HCT116 (cell line): ENCODE measurements around the gene PDE9A. TPM values are rescaled to one million over a fixed set of nuclear protein-coding genes. Genes with fewer than 3 reads are reported as not detected.

Experiments
- ATAC-seq: fragments of 200-7000 bp; cut with Tn5 transposase; 2 replicates; pipeline ENCODE4 v1.9.1; 2020; ENCODE audit warnings: mild to moderate bottlenecking, moderate library complexity
- BruUV-seq: library from RNA; stranded (reverse); fragments of 400-500 nt; replicated peaks from 2 replicates; lab custom pipeline; 2021; lab: Mats Ljungman, UMichigan
- CTCF ChIA-PET: fragments of 300-600 bp; sonication (Branson Sonifier 250); formaldehyde crosslinking; loops from one replicate; lab custom pipeline; 2021; ENCODE audit warnings: antibody characterized with exemption; lab: Charles Lee
- POLR2A ChIA-PET: fragments of 300-600, 350-600 bp; sonication (Branson Sonifier 250); formaldehyde crosslinking; loops from one replicate; lab custom pipeline; 2021; ENCODE audit warnings: antibody characterized with exemption; lab: Charles Lee
- RAD21 ChIA-PET, 2 experiments: fragments of 300-600 bp; sonication (Branson Sonifier 250); formaldehyde crosslinking; loops; one replicate each; lab custom pipeline; 2023; ENCODE audit warnings: low total read pairs in 2 of 2; ENCODE audit not compliant: uncharacterized antibody in 2 of 2, unreplicated experiment in 2 of 2, low non-redundant PET in 1 of 2; lab: Charles Lee
- DNase-seq: peaks from one replicate; pipeline ENCODE4 v3.0.0-alpha.2; 2010; ENCODE audit warnings: low read depth, low spot score
- H2AFZ ChIP-seq: fragments of 200-600 bp; shearing (Covaris generic), sonication (generic); 2 replicates; pipeline ENCODE4 v1.6.1; 2017; ENCODE audit warnings: low read depth, mixed run types, mixed read lengths, antibody characterized with exemption, low read length; ENCODE audit not compliant: poor library complexity, severe bottlenecking
- H3K27ac ChIP-seq: 2 replicates; pipeline ENCODE4 v1.5.1; 2012; ENCODE audit warnings: low read depth, low read length
- H3K27me3 ChIP-seq: fragments of 200-600 bp; sonication (generic); 2 replicates; pipeline ENCODE4 v1.6.1; 2016; ENCODE audit warnings: mixed run types, low read length, mixed read lengths; ENCODE audit not compliant: insufficient read depth
- H3K36me3 ChIP-seq, 2 experiments: fragments of 200-500 bp in 1 of 2; fragments of 200-600 bp in 1 of 2; sonication (Bioruptor generic) in 1 of 2; sonication (generic) in 1 of 2; 2 replicates each; pipeline versions ENCODE4 v1.5.1 to v1.6.1; 2014 to 2016; ENCODE audit warnings: low read length in 2 of 2, inconsistent platforms in 1 of 2, mixed read lengths in 1 of 2, mixed run types in 1 of 2; ENCODE audit not compliant: insufficient read depth in 2 of 2, control insufficient read depth in 1 of 2
- H3K4me1 ChIP-seq, 2 experiments: fragments of 200-600 bp in 1 of 2; sonication (generic) in 1 of 2; 2 replicates each; pipeline versions ENCODE4 v1.5.1 to v1.6.1; 2012 to 2017; ENCODE audit warnings: low read length in 2 of 2, inconsistent platforms in 1 of 2, mild to moderate bottlenecking in 1 of 2, mixed read lengths in 1 of 2, mixed run types in 1 of 2, moderate library complexity in 1 of 2; ENCODE audit not compliant: insufficient read depth in 2 of 2, control insufficient read depth in 1 of 2
- H3K4me2 ChIP-seq: fragments of 200-600 bp; sonication (generic); 2 replicates; pipeline ENCODE4 v1.6.1; 2017; ENCODE audit warnings: mixed run types, low read length, mixed read lengths
- H3K4me3 ChIP-seq, 2 experiments: fragments of 200-600 bp in 1 of 2; sonication (generic) in 1 of 2; replicated peaks in 1 of 2; 2 replicates each; pipeline ENCODE4 v1.5.1; 2011 to 2016; ENCODE audit warnings: low read length in 2 of 2, control low read depth in 1 of 2, low read depth in 1 of 2, mild to moderate bottlenecking in 1 of 2, mixed read lengths in 1 of 2, mixed run types in 1 of 2
- H3K79me2 ChIP-seq: fragments of 200-600 bp; sonication (generic); 2 replicates; pipeline ENCODE4 v1.6.1; 2017; ENCODE audit warnings: mild to moderate bottlenecking, mixed run types, low read length, moderate library complexity, mixed read lengths; ENCODE audit not compliant: insufficient read depth
- H3K9ac ChIP-seq: fragments of 200-600 bp; sonication (generic); 2 replicates; pipeline ENCODE4 v1.6.1; 2016; ENCODE audit warnings: low read length, mixed read lengths
- H3K9me2 ChIP-seq: fragments of 200-600 bp; sonication (generic), shearing (Covaris generic); 2 replicates; pipeline ENCODE4 v1.6.1; 2017; ENCODE audit warnings: mixed run types, mild to moderate bottlenecking, moderate library complexity; ENCODE audit not compliant: insufficient read depth
- H3K9me3 ChIP-seq, 2 experiments: fragments of 200-500 bp in 1 of 2; fragments of 200-600 bp in 1 of 2; sonication (Bioruptor generic) in 1 of 2; sonication (generic) in 1 of 2; 2 replicates each; pipeline ENCODE4 v1.6.1; 2014 to 2017; ENCODE audit warnings: low read length in 2 of 2, mixed read lengths in 2 of 2, inconsistent platforms in 1 of 2, low read depth in 1 of 2, mild to moderate bottlenecking in 1 of 2, mixed run types in 1 of 2, moderate library complexity in 1 of 2; ENCODE audit not compliant: control insufficient read depth in 1 of 2, insufficient read depth in 1 of 2
- H4K20me1 ChIP-seq: fragments of 200-600 bp; sonication (generic), shearing (Covaris generic); 2 replicates; pipeline ENCODE4 v1.6.1; 2017; ENCODE audit warnings: mixed run types, mild to moderate bottlenecking, moderate library complexity; ENCODE audit not compliant: insufficient read depth
- CBX3 ChIP-seq: IDR thresholded peaks from 2 replicates; pipeline ENCODE4 v1.6.1; 2012; ENCODE audit warnings: low read depth
- EGR1 ChIP-seq: IDR thresholded peaks from 2 replicates; pipeline ENCODE4 v1.6.1; 2012; ENCODE audit warnings: low read depth
- ELF1 ChIP-seq: IDR thresholded peaks from 2 replicates; pipeline ENCODE4 v1.6.1; 2012; ENCODE audit warnings: low read depth, borderline replicate concordance
- EZH2 ChIP-seq: fragments of 200-600 bp; sonication (generic); IDR thresholded peaks from 2 replicates; pipeline ENCODE4 v1.6.1; 2017; ENCODE audit warnings: antibody characterized with exemption, mixed run types
- EZH2phosphoT487 ChIP-seq: fragments of 200-600 bp; IDR thresholded peaks from 2 replicates; pipeline ENCODE4 v1.6.1; 2018; ENCODE audit warnings: antibody characterized with exemption, borderline replicate concordance
- FOSL1 ChIP-seq: IDR thresholded peaks from 2 replicates; pipeline ENCODE4 v1.6.1; 2012; ENCODE audit warnings: low read depth
- JUND ChIP-seq: IDR thresholded peaks from 2 replicates; pipeline ENCODE4 v1.6.1; 2012
- POLR2A ChIP-seq: IDR thresholded peaks from 2 replicates; pipeline ENCODE4 v1.7.0; 2011; ENCODE audit warnings: borderline replicate concordance; ENCODE audit not compliant: insufficient read depth, insufficient read length; ENCODE audit errors: extremely low read depth
- POLR2AphosphoS5 ChIP-seq: IDR thresholded peaks from 2 replicates; pipeline ENCODE4 v1.6.1; 2011; ENCODE audit warnings: mild to moderate bottlenecking, low read depth, low read length, moderate library complexity
- RAD21 ChIP-seq: IDR thresholded peaks from 2 replicates; pipeline ENCODE4 v1.6.1; 2012; ENCODE audit warnings: low read depth, mild to moderate bottlenecking
- SP1 ChIP-seq: IDR thresholded peaks from 2 replicates; pipeline ENCODE4 v1.6.1; 2012; ENCODE audit warnings: low read depth
- SRF ChIP-seq: IDR thresholded peaks from 2 replicates; pipeline ENCODE4 v1.6.1; 2012; ENCODE audit warnings: low read depth
- TCF7L2 ChIP-seq: IDR thresholded peaks from 2 replicates; pipeline ENCODE4 v1.7.0; 2011; ENCODE audit warnings: borderline replicate concordance, inconsistent platforms; ENCODE audit not compliant: insufficient read depth, insufficient read length; ENCODE audit errors: extremely low read depth
- intact Hi-C: fragments of 100-400 bp; cut with micrococcal nuclease; formaldehyde crosslinking; loops from 2 replicates; pipeline ENCODE4 v1.10.0; 2022
- total RNA-seq: library from RNA; stranded (reverse); gene quantifications from one replicate; pipeline ENCODE4 v1.2.1, GENCODE V29; 2021; ENCODE audit not compliant: unreplicated experiment
- TF ChIP-seq, protein P1 (sequence below): IDR thresholded peaks from 2 replicates; pipeline ENCODE4 v1.6.1; 2012; ENCODE audit warnings: low read depth
- TF ChIP-seq, protein P2 (sequence below): IDR thresholded peaks from 2 replicates; pipeline ENCODE4 v1.6.1; 2012
- TF ChIP-seq, protein P3 (sequence below): IDR thresholded peaks from 2 replicates; pipeline ENCODE4 v1.6.1; 2012
- TF ChIP-seq, protein P4 (sequence below), 3 experiments: fragments of 200-600 bp in 1 of 3; sonication (generic) in 1 of 3; IDR thresholded peaks in 2 of 3; conservative IDR thresholded peaks in 1 of 3; 2 replicates each; pipeline ENCODE4 v1.5.1; 2012 to 2017; ENCODE audit warnings: low read depth in 2 of 3, low read length in 2 of 3, antibody characterized with exemption in 1 of 3, borderline replicate concordance in 1 of 3, control low read depth in 1 of 3, mild to moderate bottlenecking in 1 of 3, mixed read lengths in 1 of 3, mixed run types in 1 of 3, moderate library complexity in 1 of 3; ENCODE audit not compliant: insufficient read depth in 1 of 3
- TF ChIP-seq, protein P5 (sequence below): IDR thresholded peaks from 2 replicates; pipeline ENCODE4 v1.6.1; 2011; ENCODE audit warnings: mild to moderate bottlenecking, low read length, moderate library complexity; ENCODE audit not compliant: insufficient replicate concordance; ENCODE audit errors: extremely low read depth

The PDE9A gene
- total RNA-seq, 1 experiment from 2014 or later = 31.4 TPM

DNA sequence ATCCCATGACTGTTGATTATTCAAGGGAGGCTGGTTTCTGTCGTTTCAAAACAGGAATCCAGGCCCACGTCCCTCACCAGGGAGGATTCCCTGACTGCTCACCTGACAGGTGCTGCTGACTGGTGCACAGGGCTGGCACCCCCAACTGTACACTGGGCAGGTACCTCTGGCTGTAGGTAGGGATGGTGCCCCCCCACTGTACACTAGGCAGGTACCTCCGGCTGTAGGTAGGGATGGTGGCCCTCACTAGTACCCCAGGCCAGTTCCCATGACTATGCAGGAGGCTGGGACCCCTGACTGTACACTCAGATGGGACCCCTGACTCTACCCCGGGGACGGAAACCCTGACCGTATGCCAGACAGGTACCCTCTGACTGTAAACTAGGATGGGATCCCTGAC is 33.6 kb upstream of the PDE9A start:
- CTCF ChIA-PET = no interaction called here

More for the DNA sequence above, 33.6 kb upstream of the PDE9A start:
- POLR2A ChIA-PET = interaction anchor here (1.0 kb wide), 1 partner anchor 101 kb away, joined by 3 read pairs; no protein-coding TSS in a partner anchor
- ATAC-seq (no peak), DNase-seq (no peak)
- BruUV-seq = no TSS peak
- Histone ChIP-seq H2AFZ (no peak overlapping the region), H3K4me3 (no peak overlapping the region), H3K4me2 (no peak overlapping the region), H3K27me3 (peaks cover 3% of the 10 kb centered on the region; the same call in 1 of the 2 replicates), H3K9me2 (no peaks in the 10 kb centered on the region), H3K9ac (no peak overlapping the region), H3K4me1 (no peaks in the 10 kb centered on the region; a peak in 1 of 4 replicates), H3K27ac (no peak overlapping the region), H3K9me3 (no peaks in the 10 kb centered on the region), H3K79me2 (no peaks in the 10 kb centered on the region), H3K36me3 (no peaks in the 10 kb centered on the region), H4K20me1 (no peaks in the 10 kb centered on the region)
- TF ChIP-seq CBX3 (no peak), POLR2A (no peak), EGR1 (no peak), ELF1 (no peak), SP1 (no peak), EZH2 (no peak), JUND (no peak), POLR2AphosphoS5 (no peak), FOSL1 (no peak), SRF (no peak), EZH2phosphoT487 (no peak), RAD21 (no peak), TCF7L2 (no peak)
- TF ChIP-seq, protein P1, sequence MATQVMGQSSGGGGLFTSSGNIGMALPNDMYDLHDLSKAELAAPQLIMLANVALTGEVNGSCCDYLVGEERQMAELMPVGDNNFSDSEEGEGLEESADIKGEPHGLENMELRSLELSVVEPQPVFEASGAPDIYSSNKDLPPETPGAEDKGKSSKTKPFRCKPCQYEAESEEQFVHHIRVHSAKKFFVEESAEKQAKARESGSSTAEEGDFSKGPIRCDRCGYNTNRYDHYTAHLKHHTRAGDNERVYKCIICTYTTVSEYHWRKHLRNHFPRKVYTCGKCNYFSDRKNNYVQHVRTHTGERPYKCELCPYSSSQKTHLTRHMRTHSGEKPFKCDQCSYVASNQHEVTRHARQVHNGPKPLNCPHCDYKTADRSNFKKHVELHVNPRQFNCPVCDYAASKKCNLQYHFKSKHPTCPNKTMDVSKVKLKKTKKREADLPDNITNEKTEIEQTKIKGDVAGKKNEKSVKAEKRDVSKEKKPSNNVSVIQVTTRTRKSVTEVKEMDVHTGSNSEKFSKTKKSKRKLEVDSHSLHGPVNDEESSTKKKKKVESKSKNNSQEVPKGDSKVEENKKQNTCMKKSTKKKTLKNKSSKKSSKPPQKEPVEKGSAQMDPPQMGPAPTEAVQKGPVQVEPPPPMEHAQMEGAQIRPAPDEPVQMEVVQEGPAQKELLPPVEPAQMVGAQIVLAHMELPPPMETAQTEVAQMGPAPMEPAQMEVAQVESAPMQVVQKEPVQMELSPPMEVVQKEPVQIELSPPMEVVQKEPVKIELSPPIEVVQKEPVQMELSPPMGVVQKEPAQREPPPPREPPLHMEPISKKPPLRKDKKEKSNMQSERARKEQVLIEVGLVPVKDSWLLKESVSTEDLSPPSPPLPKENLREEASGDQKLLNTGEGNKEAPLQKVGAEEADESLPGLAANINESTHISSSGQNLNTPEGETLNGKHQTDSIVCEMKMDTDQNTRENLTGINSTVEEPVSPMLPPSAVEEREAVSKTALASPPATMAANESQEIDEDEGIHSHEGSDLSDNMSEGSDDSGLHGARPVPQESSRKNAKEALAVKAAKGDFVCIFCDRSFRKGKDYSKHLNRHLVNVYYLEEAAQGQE = no peak
- TF ChIP-seq, protein P2, sequence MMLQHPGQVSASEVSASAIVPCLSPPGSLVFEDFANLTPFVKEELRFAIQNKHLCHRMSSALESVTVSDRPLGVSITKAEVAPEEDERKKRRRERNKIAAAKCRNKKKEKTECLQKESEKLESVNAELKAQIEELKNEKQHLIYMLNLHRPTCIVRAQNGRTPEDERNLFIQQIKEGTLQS = no peak
- TF ChIP-seq, protein P3, sequence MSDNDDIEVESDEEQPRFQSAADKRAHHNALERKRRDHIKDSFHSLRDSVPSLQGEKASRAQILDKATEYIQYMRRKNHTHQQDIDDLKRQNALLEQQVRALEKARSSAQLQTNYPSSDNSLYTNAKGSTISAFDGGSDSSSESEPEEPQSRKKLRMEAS = no peak
- TF ChIP-seq, protein P4, sequence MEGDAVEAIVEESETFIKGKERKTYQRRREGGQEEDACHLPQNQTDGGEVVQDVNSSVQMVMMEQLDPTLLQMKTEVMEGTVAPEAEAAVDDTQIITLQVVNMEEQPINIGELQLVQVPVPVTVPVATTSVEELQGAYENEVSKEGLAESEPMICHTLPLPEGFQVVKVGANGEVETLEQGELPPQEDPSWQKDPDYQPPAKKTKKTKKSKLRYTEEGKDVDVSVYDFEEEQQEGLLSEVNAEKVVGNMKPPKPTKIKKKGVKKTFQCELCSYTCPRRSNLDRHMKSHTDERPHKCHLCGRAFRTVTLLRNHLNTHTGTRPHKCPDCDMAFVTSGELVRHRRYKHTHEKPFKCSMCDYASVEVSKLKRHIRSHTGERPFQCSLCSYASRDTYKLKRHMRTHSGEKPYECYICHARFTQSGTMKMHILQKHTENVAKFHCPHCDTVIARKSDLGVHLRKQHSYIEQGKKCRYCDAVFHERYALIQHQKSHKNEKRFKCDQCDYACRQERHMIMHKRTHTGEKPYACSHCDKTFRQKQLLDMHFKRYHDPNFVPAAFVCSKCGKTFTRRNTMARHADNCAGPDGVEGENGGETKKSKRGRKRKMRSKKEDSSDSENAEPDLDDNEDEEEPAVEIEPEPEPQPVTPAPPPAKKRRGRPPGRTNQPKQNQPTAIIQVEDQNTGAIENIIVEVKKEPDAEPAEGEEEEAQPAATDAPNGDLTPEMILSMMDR (IDR thresholded peaks at IDR 0.05 in 2 of 3, conservative IDR thresholded peaks at IDR 0.05 in 1 of 3; ENCODE audit: borderline replicate concordance in 1 of 3, insufficient read depth in 1 of 3, low read depth in 2 of 3, low read length in 2 of 3) = no peak
- TF ChIP-seq, protein P5, sequence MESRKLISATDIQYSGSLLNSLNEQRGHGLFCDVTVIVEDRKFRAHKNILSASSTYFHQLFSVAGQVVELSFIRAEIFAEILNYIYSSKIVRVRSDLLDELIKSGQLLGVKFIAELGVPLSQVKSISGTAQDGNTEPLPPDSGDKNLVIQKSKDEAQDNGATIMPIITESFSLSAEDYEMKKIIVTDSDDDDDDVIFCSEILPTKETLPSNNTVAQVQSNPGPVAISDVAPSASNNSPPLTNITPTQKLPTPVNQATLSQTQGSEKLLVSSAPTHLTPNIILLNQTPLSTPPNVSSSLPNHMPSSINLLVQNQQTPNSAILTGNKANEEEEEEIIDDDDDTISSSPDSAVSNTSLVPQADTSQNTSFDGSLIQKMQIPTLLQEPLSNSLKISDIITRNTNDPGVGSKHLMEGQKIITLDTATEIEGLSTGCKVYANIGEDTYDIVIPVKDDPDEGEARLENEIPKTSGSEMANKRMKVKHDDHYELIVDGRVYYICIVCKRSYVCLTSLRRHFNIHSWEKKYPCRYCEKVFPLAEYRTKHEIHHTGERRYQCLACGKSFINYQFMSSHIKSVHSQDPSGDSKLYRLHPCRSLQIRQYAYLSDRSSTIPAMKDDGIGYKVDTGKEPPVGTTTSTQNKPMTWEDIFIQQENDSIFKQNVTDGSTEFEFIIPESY = no peak
- RAD21 ChIA-PET = no interaction called here
- intact Hi-C loops = loop anchor here (10.0 kb wide), 1 partner anchor 105 kb away; no protein-coding TSS in a partner anchor
